Endothelial cell of umbilical vein (primary cell): ENCODE results near the gene ARMH3.

Experiments used
- CTCF ChIP-seq, 2 donors: IDR thresholded peaks; 1 replicate in 1 of 2; 2 replicates in 1 of 2; pipeline ENCODE4 v1.5.1; 2011; ENCODE audit warnings: low read length in 2 of 2, mild to moderate bottlenecking in 2 of 2, moderate library complexity in 2 of 2, control low read depth in 1 of 2, inconsistent platforms in 1 of 2, low read depth in 1 of 2; ENCODE audit not compliant: insufficient read depth in 1 of 2; ENCODE audit errors: extremely low read depth in 1 of 2
- EZH2 ChIP-seq: IDR thresholded peaks from 2 replicates; pipeline ENCODE4 v1.6.1; 2012; ENCODE audit warnings: borderline replicate concordance, low read depth, mild to moderate bottlenecking, moderate library complexity, low read length, inconsistent platforms; ENCODE audit not compliant: severe bottlenecking
- FOS ChIP-seq: IDR thresholded peaks from 2 replicates; pipeline ENCODE4 v1.6.1; 2011; ENCODE audit warnings: mild to moderate bottlenecking, low read length, moderate library complexity, borderline replicate concordance; ENCODE audit not compliant: insufficient read depth
- GATA2 ChIP-seq: IDR thresholded peaks from 2 replicates; pipeline ENCODE4 v1.7.0; 2011; ENCODE audit warnings: low read depth, mild to moderate bottlenecking, moderate library complexity, mixed read lengths, low read length; ENCODE audit not compliant: insufficient read length, insufficient read depth
- MYC ChIP-seq: IDR thresholded peaks from one replicate; pipeline ENCODE4 v1.6.1; 2011; ENCODE audit warnings: mild to moderate bottlenecking, low read depth, low read length
- POLR2A ChIP-seq: IDR thresholded peaks from 2 replicates; pipeline ENCODE4 v1.6.1; 2012; ENCODE audit warnings: low read depth, mild to moderate bottlenecking, control low read depth, low read length

DNA sequence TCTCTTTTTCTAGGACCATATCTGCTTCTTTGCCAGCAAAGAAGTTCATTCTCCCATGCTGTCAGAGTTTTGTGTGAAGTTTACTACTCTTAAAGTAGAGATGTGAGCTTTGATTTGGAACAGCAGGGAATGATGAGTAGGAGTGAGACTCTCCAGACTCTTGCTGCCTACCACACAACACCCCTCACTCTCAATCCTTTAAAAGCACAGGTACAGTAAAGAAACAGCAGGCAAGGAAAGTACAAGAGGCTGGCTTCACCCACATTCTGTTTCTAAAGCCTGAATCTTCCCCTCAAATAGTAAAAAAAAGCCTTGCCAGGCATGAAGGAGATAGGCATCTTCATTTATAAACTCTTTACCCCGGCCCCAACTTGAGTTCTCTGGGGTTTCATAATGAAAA is 97.3 kb downstream of the ARMH3 start:
- no peak for TF ChIP-seq CTCF (IDR thresholded peaks at IDR 0.05; ENCODE audit: extremely low read depth in 1 of 2, insufficient read depth in 1 of 2, low read depth in 1 of 2, low read length in 2 of 2)
- TF ChIP-seq MYC = no peak
- no peak for TF ChIP-seq POLR2A
- no peak for TF ChIP-seq EZH2
- no peak for TF ChIP-seq FOS
- TF ChIP-seq GATA2 = no peak
